HPDE6-E6E7 (cell line): ENCODE results near the gene FREM2.

Experiments used
- DNase-seq: peaks from one replicate; pipeline ENCODE4 v3.0.0; 2011; ENCODE audit warnings: missing footprints; ENCODE audit errors: extremely low spot score

The FREM2 gene

DNA sequence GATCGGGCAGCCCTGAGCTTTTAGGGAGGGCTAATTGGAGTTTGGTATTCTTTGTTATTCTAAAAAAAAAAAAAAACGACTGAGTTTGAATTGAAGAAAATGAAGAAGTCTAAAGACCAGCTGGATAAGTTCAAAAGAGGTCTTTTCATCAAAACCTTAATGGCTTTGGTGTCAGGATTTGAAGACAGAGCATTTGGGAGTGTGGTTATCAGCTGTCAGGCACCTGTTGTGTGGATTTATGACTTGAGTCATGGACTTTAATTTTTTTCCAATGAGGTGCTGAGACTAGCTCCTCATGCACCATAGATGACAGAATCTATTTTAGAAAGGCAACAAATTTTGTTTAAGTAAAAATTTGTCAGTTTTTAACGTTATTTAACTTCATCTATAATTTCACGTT, 72.5 kb downstream of the FREM2 start:
- no peak for DNase-seq

DNA sequence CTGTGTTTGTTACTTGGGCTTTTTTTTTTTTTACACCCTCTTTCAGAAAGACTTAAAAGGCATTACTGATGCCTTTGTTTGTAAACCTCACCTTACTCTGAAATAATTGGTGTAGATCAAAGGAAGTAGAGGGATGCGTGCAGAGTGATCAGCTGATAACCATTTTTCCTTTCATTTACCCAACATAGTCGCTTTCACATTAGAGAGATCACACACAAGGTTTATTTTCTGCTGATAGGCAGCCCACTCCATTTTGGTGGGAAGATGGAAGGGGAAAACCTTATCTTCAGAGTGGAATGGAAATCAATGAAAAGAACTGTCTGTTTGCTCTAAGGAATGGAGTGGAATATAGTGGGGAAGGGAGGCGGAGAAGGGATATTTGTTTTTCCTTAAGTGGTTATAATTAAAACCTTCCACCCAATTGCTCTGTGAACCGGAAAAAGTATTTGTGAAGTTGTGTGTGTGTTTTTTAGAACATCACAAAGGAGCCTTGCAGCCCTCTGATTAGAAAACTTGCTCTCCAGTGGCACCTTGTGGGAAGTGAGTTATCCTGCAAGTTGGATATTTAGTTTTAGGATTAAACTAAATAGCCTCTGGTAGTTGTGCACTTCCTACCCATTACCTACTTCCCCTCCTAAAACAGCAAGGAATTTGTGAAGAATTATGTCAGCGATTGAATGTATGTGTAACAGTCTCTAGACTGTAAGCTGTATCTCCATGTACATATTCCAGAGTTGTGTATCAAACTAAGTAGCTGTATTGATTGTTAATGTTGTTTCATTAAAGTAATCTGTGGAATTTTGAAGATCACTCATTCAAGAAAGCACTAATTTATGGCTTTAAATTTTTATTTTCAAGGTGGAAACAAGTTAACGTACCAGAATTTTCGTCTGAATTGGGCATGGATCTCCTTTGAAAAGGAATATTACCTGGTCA, 76.8 kb downstream of the FREM2 start:
- no peak for DNase-seq

DNA sequence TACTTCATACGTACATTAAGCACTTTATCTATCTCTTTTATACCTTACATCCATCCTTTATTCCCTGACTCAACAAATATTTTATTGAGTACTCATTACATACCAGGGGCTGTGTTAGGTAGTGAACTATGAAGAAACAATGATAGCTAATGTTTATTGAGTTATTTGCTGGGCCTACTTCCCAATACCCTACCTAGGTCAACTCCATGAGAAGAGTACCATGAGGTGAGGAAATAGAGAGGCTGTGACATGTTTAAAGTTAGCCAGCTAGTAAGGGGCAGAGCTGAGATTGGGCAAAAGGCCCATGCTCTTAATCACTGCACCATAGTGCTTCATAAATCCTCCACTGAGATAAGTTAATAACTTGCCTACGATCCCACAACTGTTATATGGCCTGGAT, 79.9 kb downstream of the FREM2 start:
- DNase-seq: no peak

DNA sequence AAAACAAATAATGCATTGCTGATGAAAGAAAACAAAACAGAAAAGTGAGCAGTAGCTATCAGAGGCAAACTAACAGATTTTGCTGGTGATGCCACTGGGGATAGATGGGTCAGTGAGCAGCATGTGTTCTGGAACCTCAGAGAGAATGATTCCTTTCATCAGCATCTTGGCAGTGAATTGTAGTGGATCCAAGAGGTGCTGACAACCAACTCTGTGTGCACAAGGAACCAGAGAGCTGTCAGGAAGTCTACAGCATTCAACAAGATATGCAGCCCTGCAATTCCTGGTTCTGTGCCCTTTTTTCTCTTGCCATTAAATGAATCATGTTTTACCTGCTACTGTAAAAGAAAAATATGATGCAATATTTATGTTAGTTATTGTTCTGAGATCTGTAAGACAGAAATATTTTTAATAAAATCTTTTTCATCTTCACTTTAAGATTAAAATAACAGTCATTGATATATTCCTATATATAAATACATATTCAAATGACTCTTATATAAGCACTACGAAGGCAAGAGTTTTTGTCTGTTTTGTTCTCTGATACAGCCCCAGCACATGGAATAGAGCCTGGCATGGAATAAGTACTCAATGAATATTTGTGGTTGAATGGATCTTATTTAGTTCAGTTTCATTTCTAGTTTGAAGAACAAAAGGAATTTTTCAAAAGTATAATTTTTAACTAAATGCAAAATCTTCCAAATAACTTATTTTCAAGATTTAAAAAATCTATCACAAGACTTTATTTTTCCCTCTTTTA, 80.8 kb downstream of the FREM2 start:
- DNase-seq: no peak

DNA sequence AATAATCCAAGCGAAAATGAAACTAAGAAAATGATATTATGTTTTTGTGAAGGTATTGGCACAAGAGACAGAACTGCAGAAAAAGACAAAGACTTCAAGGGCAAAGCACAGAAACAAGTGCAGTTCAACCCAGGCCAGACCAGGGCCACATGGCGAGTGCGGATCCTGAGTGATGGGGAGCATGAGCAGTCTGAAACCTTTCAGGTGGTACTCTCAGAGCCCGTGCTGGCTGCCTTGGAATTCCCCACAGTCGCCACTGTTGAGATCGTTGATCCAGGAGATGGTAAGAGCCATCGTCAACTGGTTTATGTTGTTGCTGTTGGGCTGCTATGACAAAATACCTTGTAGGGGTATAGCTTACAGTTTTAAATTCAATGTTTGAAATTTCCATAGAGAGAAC, 82.6 kb downstream of the FREM2 start:
- DNase-seq: no peak

DNA sequence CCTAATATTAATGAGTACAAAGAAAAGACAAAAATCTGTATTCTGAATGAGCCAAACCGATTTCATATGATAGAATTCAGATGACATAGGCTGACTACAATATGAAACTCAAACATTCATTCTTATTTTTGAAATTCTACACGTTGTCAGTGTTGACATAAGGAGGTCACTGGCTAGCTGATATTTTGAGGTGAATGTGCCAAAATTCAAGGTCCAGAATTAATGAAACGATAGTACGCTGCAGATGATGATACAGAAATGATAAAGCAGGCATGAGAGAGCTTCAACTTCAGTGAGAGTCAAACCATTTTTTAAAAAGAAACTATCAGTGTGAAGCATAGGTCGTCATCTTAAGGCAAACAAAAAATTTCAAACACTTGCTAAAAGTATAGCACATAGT, 88.2 kb downstream of the FREM2 start:
- no peak for DNase-seq

DNA sequence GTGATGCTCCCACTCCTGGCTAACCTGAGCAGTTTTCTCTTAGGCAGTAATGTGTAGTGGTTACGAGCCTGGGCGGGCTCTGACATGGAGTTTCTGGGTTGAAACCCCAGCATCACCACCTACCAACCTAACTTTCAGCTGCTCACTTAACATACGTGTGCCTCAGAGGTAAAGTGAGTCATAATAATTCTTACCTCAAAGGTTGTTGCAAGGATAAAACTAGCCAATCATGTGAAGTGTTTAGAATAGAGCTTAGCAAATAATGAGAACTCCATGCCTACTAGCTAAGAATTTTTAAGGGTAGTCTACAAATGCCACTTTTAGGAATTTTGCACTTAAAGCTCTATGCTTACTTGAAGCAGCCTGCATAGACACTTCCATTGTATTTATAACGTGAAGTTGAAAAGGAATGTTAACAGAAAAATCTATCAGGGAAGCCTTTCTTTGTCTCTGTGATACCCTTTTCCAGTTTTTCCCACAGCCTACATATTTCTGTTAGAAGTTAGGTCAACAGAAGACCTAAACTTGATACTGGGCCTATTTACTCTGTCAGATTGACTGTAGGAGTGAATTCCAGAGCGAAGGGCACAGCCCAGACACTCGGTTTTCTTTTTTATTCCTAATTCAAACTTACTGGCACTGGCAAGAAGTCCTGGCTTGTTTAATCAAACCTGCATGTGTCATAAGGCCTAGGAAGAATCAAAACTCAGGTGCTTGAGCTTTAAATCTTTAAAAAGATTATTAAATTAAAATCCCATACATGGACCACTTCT, 90.7 kb downstream of the FREM2 start:
- DNase-seq: no peak

DNA sequence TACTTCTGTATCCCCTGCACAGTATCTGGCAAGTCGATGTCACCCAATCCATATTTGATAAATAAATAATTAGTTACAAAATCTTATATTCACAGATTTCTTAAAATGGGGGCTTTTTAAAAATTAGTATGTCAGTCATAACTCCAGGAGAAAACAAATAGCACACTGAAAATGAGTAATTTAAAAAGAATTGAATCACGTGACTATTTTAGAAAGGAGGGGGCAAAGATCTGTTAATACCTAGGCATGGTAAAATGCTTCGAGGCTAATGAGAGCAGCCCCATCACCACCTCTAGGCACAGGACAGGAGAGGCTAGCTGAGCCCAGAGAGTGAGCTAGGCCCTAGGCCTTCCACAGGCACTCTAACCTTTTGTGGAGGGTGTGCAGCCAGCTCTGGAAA, 94.7 kb downstream of the FREM2 start:
- DNase-seq: no peak

DNA sequence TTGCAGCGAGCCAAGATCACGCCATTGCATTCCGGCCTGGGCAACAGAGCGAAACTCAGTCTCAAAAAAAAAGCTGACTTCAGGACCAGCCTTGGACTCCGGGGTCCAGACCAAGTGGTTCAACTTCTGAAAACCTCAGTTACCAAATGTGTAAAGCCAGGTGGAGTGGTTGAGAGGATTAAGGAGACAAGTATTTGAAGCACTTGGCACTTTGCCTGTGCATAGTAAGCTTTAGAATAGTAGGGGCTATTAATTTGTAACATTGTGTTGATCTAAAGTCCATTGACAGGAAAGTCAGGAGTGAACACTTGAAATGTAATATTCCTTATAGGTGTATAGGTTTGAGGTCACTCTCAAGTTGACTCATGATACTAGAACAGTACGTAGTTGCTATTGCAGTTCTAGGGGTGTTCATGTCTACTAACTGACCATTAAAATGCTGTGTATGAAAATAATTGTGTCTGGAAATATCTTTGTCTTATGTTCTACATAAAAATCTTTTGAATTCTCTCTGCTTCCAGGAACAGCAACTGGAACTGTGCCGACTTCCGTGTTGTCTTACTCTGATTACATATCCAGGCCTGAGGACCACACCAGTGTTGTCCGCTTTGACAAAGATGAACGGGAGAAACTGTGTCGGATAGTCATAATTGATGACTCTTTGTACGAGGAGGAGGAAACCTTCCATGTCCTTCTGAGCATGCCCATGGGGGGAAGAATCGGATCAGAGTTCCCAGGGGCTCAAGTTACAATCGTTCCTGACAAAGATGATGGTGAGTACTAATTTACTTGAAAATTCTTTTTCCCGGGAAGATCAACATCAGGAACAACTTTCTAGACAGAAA, 97.4 kb downstream of the FREM2 start:
- DNase-seq: no peak

DNA sequence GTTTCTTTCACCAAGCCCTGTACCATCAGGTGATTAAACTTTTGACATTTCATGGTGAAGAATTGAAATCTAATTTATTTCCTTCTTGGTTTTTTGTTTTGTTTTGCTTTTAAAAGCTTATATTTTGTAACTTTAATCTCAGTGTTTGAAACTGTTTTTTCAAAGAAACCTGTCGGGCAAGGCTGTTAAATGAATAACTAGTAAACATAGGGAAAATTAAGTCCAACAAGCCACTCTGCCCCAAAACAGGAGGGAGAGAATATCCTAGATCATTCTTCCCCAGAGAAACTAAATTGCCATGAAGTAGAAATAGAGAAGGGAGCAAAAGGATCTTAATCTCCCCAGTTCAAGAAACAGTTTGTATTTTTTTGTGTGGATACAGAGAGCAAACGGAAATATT, 98.2 kb downstream of the FREM2 start:
- DNase-seq: no peak

DNA sequence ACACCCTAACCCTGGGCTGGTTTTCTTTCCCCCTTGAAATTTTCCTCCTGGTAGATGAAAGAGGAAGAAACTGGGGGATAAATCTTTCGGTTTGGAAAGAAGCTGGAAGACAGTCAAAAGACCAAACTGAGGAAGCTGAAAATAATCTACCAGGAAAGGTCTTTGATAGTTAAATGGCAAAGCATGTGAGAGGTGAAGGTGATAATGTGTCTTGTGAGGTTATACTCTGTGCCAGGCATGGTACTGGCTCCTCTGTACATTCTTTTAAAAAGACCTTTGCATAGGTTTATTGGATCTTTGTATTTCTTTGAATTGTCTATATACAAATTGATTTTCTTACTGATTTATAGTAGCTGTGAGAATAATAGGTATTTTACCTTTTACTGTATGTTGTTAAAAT, 98.6 kb downstream of the FREM2 start:
- no peak for DNase-seq

DNA sequence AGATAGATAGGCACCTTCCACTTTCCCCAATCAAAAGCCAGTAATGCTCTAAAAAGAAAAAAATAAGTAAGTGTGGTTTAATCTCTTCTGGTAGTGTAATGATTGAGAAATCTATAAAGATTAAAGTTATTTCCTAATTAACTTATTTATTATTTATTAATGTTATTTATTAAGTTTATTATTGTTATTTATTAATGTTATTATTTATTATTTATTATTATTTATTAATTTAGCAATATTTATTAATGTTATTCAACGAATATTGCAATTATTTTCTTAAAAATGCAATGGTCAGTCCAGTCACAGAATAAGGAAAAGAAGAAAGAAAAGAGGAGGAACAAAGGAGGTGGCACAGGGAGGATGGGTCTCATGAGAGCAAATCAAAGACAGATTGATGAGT, 100.7 kb downstream of the FREM2 start:
- DNase-seq: no peak

DNA sequence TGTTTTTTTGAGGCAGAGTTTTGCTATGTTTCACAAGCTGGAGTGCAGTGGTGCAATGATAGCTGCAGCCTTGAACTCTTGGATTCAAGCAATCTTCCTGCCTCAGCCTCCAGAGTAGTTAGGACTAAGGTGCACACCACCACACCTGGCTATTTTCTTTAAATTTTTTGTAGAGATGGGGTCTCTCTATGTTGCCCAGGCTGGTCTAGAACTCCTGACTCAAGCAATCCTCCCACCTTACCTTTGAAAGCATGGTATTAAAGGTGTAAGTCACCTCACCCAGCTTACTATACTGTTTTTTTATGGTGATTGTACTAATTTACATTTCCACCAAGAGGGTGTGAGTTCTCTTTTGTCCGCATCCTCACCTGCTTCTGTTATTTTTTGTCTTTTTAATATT, 110.0 kb downstream of the FREM2 start:
- no peak for DNase-seq

DNA sequence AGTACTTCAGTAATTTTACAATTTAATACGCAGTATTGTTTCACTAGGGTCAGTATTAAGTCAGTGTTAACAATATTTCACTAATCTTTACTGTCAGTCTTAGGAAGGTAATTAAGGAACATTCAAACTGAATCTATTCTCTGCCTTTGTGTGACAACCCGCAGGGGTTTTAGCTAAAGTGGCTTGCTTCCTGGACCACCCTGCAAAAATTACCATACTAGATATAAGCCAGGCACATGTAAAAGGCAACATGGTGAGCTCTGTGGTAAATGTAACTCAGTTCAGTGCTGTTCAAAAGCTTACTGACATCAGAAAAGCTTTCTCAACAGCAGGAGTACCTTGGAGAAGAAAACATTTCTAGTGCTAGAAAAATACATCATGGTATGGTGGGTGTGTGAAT, 116.7 kb downstream of the FREM2 start:
- DNase-seq: no peak

DNA sequence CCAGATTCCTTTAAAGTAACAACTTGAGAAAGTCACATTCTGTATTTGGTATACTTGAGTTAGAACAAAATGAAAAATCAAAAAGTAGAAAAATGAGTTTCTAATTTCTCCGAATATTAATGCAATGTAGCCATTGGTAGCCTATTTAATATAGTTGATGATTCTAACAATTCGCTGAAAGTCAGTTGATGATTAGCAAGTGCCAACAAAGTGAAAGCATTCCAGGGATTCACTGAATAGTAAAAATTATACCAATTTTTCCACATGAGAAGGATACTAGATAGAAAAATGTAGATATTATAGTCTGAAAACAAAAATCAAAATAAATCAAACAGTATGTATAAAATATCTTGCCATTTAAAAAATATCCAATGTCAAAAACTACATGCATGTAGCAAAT, 117.2 kb downstream of the FREM2 start:
- no peak for DNase-seq

DNA sequence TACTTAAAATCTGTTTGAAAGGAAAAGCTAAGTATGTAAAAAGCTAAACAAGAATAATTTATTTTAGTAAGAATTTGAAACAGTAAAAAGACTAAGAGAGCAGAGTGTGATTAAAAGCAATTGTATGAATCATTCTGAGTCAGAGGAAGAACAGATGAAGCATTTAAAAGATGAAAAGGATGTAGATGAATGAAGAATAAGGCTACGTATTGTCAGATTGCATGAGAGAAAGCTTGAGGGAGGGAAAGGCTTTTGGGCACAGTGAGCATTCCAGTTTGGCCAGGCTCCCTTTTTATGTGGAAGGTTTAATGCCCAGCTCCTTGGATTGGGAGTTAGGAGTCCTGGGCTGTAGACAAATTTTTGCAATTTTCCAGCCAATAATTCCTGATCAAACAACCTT, 117.7 kb downstream of the FREM2 start:
- no peak for DNase-seq

DNA sequence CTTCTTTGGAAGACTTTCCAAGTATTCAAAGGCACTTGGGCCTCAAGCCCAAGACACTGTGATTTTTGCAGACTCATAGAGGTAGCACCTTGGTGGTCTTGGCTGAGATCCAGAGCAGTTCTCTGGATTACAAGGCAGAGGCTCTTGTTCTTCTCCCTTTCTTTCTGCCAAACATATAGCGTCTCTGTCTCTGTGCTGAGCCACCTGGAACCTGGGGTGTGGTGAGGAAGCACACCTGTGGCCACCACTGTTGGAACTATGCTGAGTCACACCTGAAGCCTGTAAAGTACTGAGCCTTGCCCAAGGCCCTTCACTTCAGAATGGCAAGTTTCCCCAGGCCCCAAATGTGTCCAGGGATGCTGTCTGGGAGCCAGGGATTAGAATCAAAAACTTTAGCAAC, 127.5 kb downstream of the FREM2 start:
- no peak for DNase-seq

DNA sequence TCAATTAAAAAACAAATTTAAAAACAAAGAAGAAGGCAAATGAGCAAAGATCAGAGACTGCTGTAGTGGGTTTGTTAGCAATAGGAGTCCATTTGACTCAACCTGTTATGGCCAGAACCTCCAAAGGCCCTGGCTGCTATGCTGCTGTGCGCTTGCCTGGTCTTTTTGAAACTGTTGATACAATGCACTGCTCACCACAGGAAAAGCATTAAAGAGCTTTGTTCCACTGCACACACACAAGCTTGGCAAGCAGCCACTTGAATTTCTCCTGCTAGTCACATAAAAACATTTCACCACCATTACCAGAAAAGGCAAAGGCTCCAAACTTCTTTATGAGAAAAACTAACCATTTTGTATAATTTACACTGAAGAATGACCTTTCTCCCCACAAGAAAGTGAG, 132.2 kb downstream of the FREM2 start:
- no peak for DNase-seq

DNA sequence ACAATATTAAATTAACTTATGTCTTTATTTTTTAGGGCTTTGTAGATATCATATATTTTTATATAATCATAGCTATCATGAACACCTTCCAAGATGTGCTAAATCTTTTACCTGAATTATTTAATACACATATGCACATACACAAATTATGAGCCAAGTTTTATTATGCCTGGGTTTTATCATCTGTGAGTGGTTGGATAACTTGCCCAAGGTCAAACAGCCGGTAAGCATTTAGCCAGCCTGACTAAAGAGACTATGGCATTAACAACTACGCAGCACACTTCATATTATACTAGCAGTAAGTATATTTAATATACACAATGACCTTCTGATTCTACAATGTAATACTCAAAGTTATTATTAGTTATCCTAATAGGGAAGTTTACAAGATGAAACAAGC, 132.7 kb downstream of the FREM2 start:
- no peak for DNase-seq

DNA sequence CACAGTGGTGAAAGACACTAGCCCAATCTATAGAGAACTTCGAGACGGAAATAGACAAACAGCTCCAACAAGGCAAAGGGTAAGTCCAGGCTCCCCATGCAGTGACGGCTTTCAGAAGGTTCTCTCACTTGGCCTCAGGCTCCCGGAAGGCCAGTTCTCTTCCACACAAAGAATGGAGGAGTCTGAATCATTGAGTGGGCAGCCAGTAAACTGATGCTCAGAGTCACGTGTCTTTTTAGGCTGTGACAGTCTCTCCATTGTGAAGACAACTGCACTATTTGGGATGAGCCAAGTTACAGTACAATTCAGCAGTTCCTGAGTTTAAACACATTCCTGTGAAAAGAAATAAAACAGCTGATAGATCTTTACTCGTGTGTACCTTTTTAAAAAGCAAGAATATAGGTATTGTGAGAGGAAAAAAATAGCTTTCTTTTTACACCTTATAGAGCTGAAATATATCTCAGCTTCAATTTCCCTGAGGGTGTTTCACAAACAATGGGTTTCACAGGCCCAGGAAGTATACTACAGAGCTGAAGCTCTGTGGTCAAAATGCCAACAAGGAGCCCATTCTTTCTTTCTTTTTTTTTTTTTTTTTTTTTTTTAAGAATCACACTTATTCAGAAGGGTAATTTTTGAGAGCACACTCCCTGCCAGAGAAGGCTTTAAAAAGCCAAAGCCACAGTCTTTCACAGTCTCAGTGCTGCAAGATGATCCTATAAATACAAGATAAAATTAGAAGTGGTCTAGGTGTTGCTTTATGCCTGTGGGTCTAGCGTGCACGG, 135.1 kb downstream of the FREM2 start:
- no peak for DNase-seq

DNA sequence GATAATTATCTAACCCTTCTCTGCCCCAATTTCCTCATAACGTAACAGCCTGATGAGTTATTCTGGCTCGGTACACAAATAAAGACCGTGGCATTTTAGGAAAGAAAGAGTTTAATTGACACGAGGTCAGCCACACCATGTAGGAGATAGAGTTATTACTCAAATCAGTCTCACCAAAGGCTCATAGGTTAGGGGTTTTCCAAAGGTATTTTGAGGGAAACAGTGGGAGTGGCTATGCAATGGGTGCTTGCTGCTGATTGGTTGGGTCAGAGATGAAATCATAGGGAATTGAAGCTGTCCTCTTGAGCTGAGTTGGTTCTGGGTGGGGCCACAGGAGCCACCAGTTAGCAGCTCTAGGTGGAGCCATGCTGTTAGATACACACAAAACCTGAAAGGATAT, 137.5 kb downstream of the FREM2 start:
- DNase-seq: no peak
